ENCODE results near the gene TP53RK.
"Not testable (repeated sequence)": the region's sequence is repeated elsewhere in the genome, so short reads cannot be mapped to it uniquely, and the experiment has no call there.

TP53RK gene

DNA sequence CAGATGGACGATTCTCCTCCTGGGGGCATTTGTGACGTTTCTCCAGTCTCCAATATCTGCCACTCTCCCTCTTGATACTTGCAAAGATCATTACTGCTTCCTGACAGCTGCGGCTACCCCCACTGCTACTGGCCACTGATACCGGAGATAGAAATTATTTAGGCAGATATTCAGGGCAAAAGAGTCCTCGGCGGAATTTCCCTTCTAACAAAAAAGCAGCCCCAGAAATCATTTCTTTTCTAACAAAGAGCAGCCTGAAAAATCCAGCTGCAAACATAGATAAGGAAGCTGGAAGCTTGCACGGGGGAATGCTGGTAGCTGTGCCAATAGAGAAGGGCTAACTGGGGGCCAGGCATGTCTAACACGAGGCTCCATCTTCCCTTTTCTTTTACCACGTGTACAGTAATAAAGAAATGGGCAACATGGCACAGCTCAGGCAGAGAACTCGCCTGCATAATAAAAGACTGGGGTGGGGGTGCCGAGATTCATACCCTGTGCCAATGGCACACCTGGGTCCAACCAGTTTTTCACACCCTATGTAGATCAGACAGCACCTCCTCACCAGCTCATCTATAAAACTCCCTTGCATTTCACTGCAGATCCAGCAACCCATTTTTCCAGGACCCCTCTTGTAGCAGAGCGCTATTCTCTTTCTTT is 6.1 kb downstream of the TP53RK start:
- no peak for DNase-seq (ENCODE audit: low spot score)

DNA sequence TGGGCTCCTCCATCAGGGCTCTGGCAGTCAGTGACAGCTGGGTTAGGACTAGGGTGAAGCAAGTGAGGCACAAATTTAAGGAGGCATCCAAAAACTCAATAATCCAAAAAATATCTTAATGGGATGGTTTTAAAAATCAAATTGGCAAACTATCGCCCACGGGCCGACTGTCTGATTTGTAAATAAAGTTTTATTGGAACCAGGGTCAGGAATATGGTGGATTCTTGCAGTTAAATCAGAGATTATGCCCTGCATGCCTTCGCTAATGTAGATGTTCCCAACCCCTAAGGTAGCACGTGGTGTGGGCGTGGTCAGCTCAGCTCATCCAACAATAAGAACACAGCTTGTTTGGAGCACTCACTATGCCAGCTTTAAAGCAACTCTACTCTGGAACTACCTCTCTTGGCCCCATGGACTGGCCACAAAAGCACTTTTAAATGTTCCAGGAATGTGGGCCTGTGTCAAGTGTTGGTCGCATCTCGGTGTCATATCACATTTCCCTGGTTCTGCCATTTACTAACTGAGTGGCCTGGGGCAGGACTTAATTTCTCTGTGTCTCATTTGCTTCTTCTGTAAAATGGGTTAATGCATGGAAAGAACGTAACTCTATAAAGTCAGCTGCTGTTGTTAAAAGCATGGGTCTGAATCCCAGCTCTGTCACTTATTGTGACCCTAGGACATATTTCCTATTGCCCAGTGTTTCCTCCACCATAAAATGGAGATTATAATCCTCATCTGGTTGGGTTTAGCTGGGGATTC is 7.0 kb downstream of the TP53RK start:
- no peak for DNase-seq (ENCODE audit: low spot score)

DNA sequence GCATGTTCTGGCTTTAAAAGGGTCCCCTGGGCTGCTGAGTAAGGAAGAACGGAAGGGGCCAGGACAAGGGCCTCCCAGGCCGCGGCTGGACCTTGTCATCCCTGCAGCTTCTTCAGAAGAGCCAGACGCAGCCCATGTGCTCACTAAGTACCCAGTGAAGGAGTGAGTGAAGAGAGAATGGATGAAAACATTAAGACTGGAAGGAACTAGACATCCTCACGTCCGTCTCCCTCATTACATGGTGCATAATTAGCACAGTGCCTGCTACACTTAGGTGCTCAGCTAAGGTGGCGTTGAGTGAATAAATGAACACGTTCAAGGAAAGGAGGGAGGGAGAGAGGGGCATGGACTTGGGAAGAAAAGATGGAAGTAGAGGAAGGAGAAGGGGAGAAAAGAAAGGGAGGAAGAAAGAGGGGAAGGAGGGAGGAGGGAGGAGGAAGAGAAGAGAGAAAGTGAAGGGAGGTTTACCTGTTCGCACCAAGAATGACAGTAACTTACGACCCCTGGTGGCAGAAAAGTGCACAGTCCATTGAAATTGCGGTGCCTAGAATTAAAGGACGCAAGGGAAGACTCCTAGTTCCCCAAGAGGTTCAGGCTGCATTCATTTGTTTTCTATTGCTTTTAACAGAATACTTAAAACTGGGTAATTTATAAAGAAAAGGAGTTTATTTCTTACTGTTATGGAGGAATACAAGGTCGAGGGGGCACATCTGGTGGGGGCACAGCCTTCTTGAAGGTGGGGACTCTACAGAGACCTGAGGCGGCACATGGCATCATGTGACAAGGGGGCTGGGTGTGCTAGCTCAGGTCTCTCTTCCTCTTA is 8.0 kb downstream of the TP53RK start:
- DNase-seq (ENCODE audit: low spot score): peak; percentile 33

DNA sequence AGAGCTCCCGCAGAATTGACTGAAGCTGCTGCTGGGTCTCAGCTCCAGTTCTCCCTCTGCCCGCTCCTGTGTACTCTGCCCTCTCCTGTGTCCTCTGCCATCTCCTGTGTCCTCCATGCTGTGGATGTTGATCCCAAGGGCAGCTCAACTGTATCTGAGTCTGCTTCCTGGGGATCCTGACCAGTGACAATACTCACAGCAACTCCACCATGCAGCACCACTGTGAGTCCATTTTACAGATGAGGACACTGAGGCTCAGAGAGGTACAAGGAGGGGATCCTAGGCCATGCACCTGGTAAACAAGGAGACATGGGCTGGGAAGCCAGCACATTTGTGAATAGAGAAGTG is 8.6 kb downstream of the TP53RK start:
- no peak for DNase-seq (ENCODE audit: low spot score)

- no peak for DNase-seq (ENCODE audit: low spot score)
Observed at GRCh38 chr20:46678516-46678915, 10.7 kb downstream of the TP53RK start.

- DNase-seq (ENCODE audit: low spot score): no peak
Observed at GRCh38 chr20:46677608-46678007, 11.6 kb downstream of the TP53RK start.

GRCh38 chr20:46676649-46677316 is 12.5 kb downstream of the TP53RK start:
- not testable (repeated sequence) for DNase-seq (ENCODE audit: low spot score)

DNA sequence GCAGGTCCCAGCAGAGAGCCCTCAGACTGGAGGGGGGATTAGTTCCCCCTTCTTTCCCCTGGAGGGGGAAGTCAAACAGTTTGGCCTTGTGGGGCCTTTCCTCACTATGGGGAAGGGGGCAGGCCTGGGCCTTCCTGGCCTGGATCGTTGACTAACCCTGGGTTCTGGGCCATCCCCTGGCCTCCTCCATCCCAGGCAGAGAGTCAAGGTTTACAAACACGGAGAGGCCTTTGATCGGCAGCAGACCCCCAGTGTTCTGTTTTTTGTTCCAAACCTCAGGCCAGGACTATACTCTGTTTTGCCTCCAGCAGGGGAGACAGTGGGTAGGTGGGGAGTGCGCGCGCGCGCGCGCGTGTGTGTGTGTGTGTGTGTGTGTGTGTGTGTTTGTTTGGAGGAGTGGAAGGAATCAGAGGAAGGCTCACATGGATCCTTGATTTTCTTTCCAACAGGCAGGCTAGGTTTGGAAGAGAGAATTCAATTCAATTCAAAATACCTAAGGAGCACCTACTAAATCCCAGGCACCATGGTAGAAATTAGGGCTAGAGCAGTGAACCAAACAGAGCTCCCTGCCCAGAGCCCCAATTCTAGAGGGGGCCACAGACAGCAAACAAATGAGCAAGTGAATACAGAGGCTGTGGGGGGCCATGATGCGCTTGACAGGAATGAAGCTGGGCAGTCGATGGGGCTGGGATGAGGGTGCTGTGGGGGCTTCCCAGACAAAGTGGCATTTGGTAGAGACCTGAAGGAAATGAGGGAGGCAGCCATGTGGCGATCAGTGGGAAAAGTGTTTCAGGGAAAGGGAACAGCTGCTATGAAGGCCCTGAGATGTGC is 14.8 kb downstream of the TP53RK start:
- DNase-seq (ENCODE audit: low spot score): no peak

DNA sequence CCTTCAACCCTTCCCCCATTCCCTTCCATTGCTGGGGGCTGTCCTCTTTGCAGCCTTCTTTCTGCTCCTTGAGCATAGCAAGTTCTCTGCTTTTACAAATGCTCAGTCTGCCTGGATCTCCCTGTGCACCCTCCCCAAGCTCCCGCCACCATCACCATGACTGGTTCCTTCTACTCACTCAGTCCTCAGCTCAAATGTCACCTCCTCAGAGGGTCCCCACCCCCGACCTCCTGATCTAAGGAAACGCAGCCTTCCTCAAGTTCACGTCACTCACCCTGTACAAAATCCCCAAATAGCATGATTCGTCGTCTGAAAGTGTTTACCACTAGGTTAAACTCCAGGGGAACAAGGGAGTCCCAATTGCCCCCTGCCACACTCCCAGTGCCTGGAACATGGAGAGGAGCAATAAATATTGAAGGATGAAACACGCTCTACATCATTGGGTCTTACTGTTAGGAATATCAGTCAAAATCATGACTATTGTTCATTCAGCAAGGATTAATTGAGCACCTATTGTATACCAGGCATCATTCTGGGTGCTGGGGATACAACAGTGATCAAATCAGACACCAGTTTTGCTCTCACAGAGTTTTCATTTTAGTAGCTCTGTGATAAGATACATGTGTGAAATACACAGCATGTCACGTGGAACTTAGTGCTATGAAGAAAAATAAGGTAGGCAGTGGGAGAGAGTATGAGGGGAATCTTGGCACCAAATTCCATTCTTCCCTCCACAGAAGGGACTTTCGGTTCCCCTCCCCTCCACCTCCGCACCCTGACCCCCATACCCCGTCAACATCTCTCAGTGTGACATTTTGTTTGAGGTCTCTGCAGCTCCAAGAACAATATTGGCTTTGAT is 15.6 kb downstream of the TP53RK start:
- no peak for DNase-seq (ENCODE audit: low spot score)

- DNase-seq (ENCODE audit: low spot score): no peak
Observed at GRCh38 chr20:46672543-46673148, 16.6 kb downstream of the TP53RK start.

DNA sequence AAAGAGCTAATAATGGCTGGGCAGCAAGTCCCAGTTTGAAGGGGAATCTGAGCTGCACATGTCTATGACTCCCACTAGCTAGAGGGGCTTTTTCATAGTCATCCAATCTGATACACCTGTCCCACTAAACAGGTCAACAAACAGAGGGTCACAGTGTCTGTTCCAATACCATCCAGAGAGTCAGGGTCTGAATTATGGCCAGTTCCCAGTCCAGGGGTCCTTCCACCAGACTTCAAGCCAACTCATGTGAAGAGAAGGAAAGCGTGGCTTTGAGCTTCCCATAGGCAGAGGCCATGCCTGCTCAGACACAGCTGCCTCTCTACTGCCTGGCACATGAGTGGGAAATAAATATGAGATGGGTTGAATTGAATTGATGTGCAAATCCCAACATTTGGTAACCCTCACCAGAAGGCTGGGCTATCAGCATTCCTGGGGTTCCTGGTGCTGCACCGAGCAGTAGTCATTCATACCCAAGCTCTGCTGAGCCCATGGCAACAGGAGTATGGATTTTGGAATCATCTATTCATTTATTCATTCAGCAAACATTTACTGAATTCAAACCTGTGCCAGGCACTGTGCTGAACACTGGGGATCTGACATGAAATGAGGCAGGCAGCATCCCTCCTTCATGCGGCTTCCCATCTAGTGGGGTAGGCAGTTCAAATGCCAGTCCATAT is 17.2 kb downstream of the TP53RK start:
- DNase-seq (ENCODE audit: low spot score): no peak

DNA sequence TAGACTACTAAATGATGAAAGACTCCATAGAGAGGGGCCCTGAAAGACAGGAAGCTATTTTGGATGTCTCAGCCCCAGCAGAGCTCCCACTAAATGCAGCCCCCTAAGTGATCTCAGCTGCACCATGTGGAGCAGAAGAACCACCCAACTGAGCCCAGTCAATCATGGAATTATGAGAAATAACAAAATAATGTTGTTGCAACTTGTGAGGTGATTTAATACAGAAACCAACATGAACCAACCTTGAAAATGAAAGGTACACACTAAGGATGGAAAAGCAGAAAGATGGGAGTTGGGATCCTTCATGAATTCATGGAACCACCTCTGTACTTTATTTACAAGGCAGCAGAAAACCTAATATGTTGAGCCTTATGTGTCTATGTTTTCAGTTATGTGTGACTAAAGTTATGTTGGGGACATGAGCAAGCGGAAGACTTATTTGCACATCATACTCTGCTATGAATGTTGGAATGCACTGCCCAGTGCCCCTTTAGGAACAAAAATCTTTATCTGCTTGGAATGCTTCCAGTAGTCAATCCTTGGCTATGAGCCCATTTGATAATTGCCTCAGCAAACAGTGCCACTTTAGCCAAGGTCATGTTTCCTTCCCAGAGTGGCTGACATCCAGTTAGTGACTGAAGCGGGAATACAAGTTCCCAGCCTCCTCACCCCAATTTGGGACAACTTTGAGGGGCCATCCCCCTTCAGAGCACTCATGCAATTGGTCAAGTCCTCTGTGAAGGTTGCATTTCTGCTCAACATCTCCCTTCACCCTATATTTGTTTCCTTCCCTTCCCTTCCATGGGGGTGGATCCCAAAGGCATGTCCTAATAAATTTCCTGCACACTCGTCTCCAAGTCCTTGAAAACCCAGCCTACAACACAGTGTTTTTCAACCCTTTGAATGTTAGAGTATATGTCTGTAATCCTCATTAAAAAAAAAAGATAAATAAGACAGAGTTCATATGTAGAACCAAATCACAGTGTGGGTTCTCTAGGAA is 18.4 kb downstream of the TP53RK start:
- no peak for DNase-seq (ENCODE audit: low spot score)

- DNase-seq (ENCODE audit: low spot score): no peak
Observed at GRCh38 chr20:46670228-46670584, 19.0 kb downstream of the TP53RK start.

GRCh38 chr20:46666818-46667515 is 22.3 kb downstream of the TP53RK start:
- no peak for DNase-seq (ENCODE audit: low spot score)

GRCh38 chr20:46666306-46666705 is 22.9 kb downstream of the TP53RK start:
- DNase-seq (ENCODE audit: low spot score): no peak

- no peak for DNase-seq (ENCODE audit: low spot score)
Observed at GRCh38 chr20:46665602-46666001, 23.6 kb downstream of the TP53RK start.

DNA sequence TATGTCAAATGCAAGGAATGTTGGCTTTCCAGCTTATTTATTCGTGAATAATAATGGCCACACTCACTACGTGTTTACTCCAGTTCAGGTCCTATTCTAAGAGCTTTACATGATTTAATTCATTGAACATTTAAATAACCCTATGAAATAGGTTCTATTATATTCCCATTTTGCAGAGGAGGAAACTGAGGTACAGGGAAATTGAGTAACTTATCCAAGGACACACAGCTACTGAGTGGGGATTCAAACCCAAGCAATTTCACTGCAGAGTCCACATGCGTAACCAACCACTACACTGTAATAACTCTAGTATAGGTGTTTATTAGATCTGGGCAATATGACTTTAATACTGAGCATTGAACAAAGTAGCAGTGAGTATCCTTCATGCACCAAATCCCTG is 25.7 kb downstream of the TP53RK start:
- DNase-seq (ENCODE audit: low spot score): no peak

DNA sequence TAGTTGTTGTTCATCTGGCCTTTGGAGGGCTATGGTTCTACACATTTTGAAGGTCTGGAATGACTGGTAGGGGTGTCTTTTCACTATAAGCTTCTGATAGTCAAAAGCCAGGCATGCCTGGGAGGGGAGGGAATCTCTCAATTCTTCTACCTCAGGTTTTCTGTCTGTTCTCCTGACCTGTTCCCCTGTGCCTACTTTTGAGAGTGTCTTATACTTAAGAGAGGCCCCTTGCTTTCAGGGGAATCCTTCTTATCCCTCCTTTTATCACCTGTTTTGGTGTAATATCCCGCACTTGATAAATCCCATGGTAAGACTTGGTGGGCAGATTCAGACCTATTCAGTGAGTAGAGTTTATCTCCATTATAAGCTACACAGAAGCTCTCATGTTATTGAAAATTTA is 27.6 kb downstream of the TP53RK start:
- DNase-seq (ENCODE audit: low spot score): no peak
